ACC112 (cell line): ENCODE results near the gene GATA2.

Source experiments
- H2AFZ ChIP-seq: fragments of 200-600 bp; sonication (generic); one replicate; pipeline ENCODE4 v1.6.0; 2017; ENCODE audit warnings: antibody characterized with exemption, low read length; ENCODE audit not compliant: unreplicated experiment
- H3K27ac ChIP-seq: fragments of 200-600 bp; sonication (generic); 2 replicates; pipeline ENCODE4 v1.5.1; 2014; ENCODE audit warnings: low read depth, mild to moderate bottlenecking, antibody characterized with exemption, low read length, moderate library complexity
- H3K27me3 ChIP-seq: fragments of 200-600 bp; sonication (generic); 2 replicates; pipeline ENCODE4 v1.6.1; 2014; ENCODE audit warnings: mild to moderate bottlenecking, antibody characterized with exemption, low read length, moderate library complexity, mixed read lengths; ENCODE audit not compliant: insufficient read depth
- H3K36me3 ChIP-seq: fragments of 200-600 bp; sonication (generic); 2 replicates; pipeline ENCODE4 v1.6.1; 2016; ENCODE audit warnings: mild to moderate bottlenecking, antibody characterized with exemption, low read length, moderate library complexity, mixed read lengths; ENCODE audit not compliant: insufficient read depth
- H3K4me1 ChIP-seq: fragments of 200-600 bp; sonication (generic); one replicate; pipeline ENCODE4 v1.6.1; 2016; ENCODE audit warnings: low read length, mixed read lengths; ENCODE audit not compliant: insufficient read depth, unreplicated experiment, control insufficient read depth
- H3K4me3 ChIP-seq: fragments of 200-600 bp; sonication (generic); 2 replicates; pipeline ENCODE4 v1.5.1; 2014; ENCODE audit warnings: mild to moderate bottlenecking, low read depth, low read length
- H3K79me2 ChIP-seq: fragments of 200-600 bp; sonication (generic); one replicate; pipeline ENCODE4 v1.6.0; 2016; ENCODE audit warnings: low read length; ENCODE audit not compliant: control insufficient read depth, unreplicated experiment, insufficient read depth

GATA2 gene

DNA sequence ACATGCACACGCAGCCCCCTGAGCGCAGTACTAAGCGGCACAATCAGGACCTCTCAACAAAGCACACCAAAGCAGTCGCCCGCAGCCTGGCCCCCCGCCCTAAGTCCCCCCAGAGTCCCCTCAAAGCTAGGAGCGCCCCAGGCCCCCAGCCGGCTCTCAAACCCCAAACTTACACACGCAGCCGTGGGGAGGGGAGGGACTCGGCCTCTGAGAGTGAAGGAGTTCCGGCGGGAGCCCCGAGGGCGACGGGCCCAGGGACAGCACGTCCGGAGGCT lies 5.5 kb downstream of the GATA2 start:
- peaks cover 15% of the 10 kb centered on the region for H3K4me1 ChIP-seq
- peaks cover 47% of the 10 kb centered on the region for H3K27me3 ChIP-seq
- H3K27ac ChIP-seq: no peak overlapping the region
- H3K4me3 ChIP-seq: peak overlapping the region; percentile 93
- no peaks in the 10 kb centered on the region for H3K79me2 ChIP-seq
- no peaks in the 10 kb centered on the region for H3K36me3 ChIP-seq
- H2AFZ ChIP-seq: peak overlapping the region; percentile 55

- H3K27me3 ChIP-seq: peaks cover 42% of the 10 kb centered on the region
- no peaks in the 10 kb centered on the region for H3K36me3 ChIP-seq
- H3K4me1 ChIP-seq: peaks cover 19% of the 10 kb centered on the region
- no peaks in the 10 kb centered on the region for H3K79me2 ChIP-seq
- peak overlapping the region; percentile 93 for H3K4me3 ChIP-seq
- peak overlapping the region; percentile 55 for H2AFZ ChIP-seq
- no peak overlapping the region for H3K27ac ChIP-seq
These were observed 6.1 kb downstream of the GATA2 start for GRCh38 chr3:128486681-128487537.

- H3K4me1 ChIP-seq: peaks cover 19% of the 10 kb centered on the region
- peaks cover 35% of the 10 kb centered on the region for H3K27me3 ChIP-seq
- H3K36me3 ChIP-seq: no peaks in the 10 kb centered on the region
- no peaks in the 10 kb centered on the region for H3K79me2 ChIP-seq
- H3K4me3 ChIP-seq: peak overlapping the region; percentile 93
- peak overlapping the region; percentile 40 for H2AFZ ChIP-seq
- H3K27ac ChIP-seq: no peak overlapping the region
These were observed 6.8 kb downstream of the GATA2 start for GRCh38 chr3:128486205-128486628.

GRCh38 chr3:128485282-128486204 lies 7.5 kb downstream of the GATA2 start:
- Histone ChIP-seq H3K4me3 (no peak overlapping the region; the same call in 1 of the 2 replicates), H3K27ac (no peak overlapping the region)

DNA sequence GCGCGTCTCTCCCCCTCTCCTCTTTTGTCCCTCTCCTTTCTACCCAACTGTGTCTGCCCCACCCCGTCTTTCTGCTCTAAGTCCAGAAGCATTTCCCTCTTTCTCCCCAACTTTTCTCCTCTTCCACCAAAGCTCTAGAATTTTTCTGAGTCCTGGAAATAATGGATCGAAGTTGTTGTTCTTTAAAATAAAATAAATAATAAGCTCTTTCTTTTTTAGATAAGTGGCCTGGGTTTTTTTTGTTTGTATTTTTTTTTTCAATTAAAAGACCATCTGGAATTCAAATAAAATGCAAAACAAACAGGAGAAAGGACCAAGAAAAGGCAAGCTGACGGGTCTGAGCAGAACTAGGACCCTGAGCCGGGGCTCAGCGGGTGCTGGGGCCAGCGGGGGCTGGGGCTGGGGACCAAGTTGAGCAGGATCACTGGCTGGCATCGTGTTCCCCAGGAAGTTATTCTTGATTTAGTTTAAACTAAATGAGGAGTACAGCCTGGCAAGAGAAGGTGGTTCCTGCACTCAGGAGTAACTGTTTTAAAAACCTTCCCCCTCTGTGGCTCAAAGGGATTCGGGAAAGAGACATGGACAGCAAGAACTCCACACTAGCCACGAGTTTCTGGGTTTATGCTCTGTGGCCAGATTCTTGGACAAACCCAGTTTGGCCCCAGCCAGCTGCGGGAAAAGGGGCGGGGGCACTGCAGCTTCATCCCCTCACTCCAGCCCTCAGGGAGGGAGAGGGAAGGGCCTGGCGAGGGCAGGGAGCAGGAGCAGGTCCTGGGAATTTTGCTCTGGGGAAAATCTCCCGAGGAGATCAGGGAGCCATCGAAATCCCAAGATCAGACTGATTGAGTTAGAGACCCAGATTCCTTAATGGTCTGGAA lies 8.4 kb downstream of the GATA2 start:
- H3K4me3 ChIP-seq: no peak overlapping the region
- no peak overlapping the region for H2AFZ ChIP-seq
- H3K36me3 ChIP-seq: no peaks in the 10 kb centered on the region
- peaks cover 20% of the 10 kb centered on the region; the same call in 1 of the 2 replicates for H3K27me3 ChIP-seq
- no peaks in the 10 kb centered on the region for H3K79me2 ChIP-seq
- peaks cover 19% of the 10 kb centered on the region for H3K4me1 ChIP-seq
- no peak overlapping the region for H3K27ac ChIP-seq

More at GRCh38 chr3:128485282-128486204, 7.5 kb downstream of the GATA2 start:
- H3K4me1 ChIP-seq: peaks cover 19% of the 10 kb centered on the region
- peaks cover 29% of the 10 kb centered on the region for H3K27me3 ChIP-seq
- no peaks in the 10 kb centered on the region for H3K36me3 ChIP-seq
- H3K79me2 ChIP-seq: no peaks in the 10 kb centered on the region
- H2AFZ ChIP-seq: no peak overlapping the region

GRCh38 chr3:128483657-128484403 lies 9.2 kb downstream of the GATA2 start:
- Histone ChIP-seq H3K4me1 (peaks cover 19% of the 10 kb centered on the region), H3K36me3 (no peaks in the 10 kb centered on the region), H3K27ac (0 out of 2 replicates have a peak overlapping the region, but pooled peaks have one; percentile 17), H3K27me3 (peaks cover 13% of the 10 kb centered on the region; the same call in 1 of the 2 replicates), H3K79me2 (no peaks in the 10 kb centered on the region), H3K4me3 (0 out of 2 replicates have a peak overlapping the region, but pooled peaks have one; percentile 32), H2AFZ (peak overlapping the region; percentile 31)

- H3K79me2 ChIP-seq: no peaks in the 10 kb centered on the region
- H2AFZ ChIP-seq: peak overlapping the region; percentile 31
- H3K4me3 ChIP-seq: peak overlapping the region; percentile 32; the same call in 1 of the 2 replicates
- peak overlapping the region; percentile 17; the same call in 1 of the 2 replicates for H3K27ac ChIP-seq
- H3K4me1 ChIP-seq: peaks cover 19% of the 10 kb centered on the region
- H3K36me3 ChIP-seq: no peaks in the 10 kb centered on the region
- H3K27me3 ChIP-seq: peaks cover 11% of the 10 kb centered on the region; the same call in 1 of the 2 replicates
These were observed 10.0 kb downstream of the GATA2 start for GRCh38 chr3:128482666-128483656.

DNA sequence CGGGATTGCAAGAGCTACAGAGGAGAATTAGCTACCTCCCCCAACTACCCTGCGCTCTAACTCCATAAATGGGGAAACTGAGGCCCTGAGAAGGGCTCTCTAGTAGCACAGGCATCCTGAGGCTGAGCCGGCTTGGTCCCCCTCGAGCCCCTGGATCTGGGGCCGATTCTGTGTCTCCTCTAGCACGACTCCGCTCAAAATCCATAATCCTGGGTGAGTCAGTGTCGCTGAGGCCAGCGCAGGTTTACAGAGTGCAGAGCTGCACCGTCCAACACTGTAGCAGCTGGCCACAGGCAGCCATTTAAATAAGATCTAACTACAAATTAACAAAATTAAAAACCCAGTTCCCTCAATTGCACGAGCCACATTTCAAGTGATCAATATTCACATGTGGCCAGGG lies 10.8 kb downstream of the GATA2 start:
- Histone ChIP-seq H3K4me3 (no peak overlapping the region), H2AFZ (no peak overlapping the region), H3K27me3 (peaks cover 11% of the 10 kb centered on the region; the same call in 1 of the 2 replicates), H3K79me2 (no peaks in the 10 kb centered on the region), H3K27ac (no peak overlapping the region), H3K36me3 (no peaks in the 10 kb centered on the region), H3K4me1 (peaks cover 19% of the 10 kb centered on the region)
